Common myeloid progenitor, CD34-positive (primary cell): ENCODE measurements around the gene TRIM64. TPM values are rescaled to one million over a fixed set of nuclear protein-coding genes. Genes with fewer than 3 reads are reported as not detected.
"Not testable (repeated sequence)": the region's sequence is repeated elsewhere in the genome, so short reads cannot be mapped to it uniquely, and the experiment has no call there.

Experiments used
- CTCF ChIA-PET: fragments of 350-600 bp; sonication (Branson Sonifier 250); formaldehyde crosslinking; loops from one replicate; lab custom pipeline; 2021; ENCODE audit warnings: antibody characterized with exemption; lab: Charles Lee
- POLR2A ChIA-PET: fragments of 350-600 bp; sonication (Branson Sonifier 250); formaldehyde crosslinking; loops from one replicate; lab custom pipeline; 2021; ENCODE audit warnings: antibody characterized with exemption; lab: Charles Lee
- DNase-seq, 3 donors: peaks; one replicate each; pipeline versions ENCODE4 v3.0.0 to v3.0.0-alpha.2; 2013
- H3K27ac ChIP-seq, 2 experiments: 1 replicate in 1 of 2; 2 replicates in 1 of 2; pipeline ENCODE4 v1.7.0; 2013; ENCODE audit warnings: inconsistent platforms in 2 of 2, low read length in 2 of 2, mild to moderate bottlenecking in 2 of 2, low read depth in 1 of 2, moderate library complexity in 1 of 2; ENCODE audit not compliant: severe bottlenecking in 2 of 2, insufficient read depth in 1 of 2, poor library complexity in 1 of 2
- H3K27me3 ChIP-seq, 5 experiments: replicated peaks in 2 of 5; 1 replicate in 3 of 5; 2 replicates in 2 of 5; pipeline versions ENCODE4 v1.6.1 to v1.7.0; 2013; ENCODE audit warnings: low read length in 4 of 5, mild to moderate bottlenecking in 2 of 5, moderate library complexity in 2 of 5, inconsistent platforms in 1 of 5; ENCODE audit not compliant: insufficient read depth in 5 of 5, control insufficient read depth in 4 of 5
- H3K36me3 ChIP-seq, 4 experiments: 1 replicate in 2 of 4; 2 replicates in 2 of 4; pipeline versions ENCODE4 v1.6.1 to v1.7.0; 2013; ENCODE audit warnings: low read length in 3 of 4, control low read depth in 1 of 4, mild to moderate bottlenecking in 1 of 4; ENCODE audit not compliant: control insufficient read depth in 4 of 4, insufficient read depth in 4 of 4
- H3K4me1 ChIP-seq, 4 experiments: 1 replicate in 3 of 4; 2 replicates in 1 of 4; pipeline versions ENCODE4 v1.6.1 to v1.7.1; 2013; ENCODE audit warnings: low read length in 3 of 4, mild to moderate bottlenecking in 3 of 4, control low read depth in 1 of 4, inconsistent platforms in 1 of 4, moderate library complexity in 1 of 4; ENCODE audit not compliant: control insufficient read depth in 4 of 4, insufficient read depth in 4 of 4; ENCODE audit errors: control extremely low read depth in 1 of 4
- H3K4me3 ChIP-seq, 7 experiments: 1 replicate in 4 of 7; 2 replicates in 3 of 7; pipeline versions ENCODE4 v1.5.1 to v1.7.0; 2013; ENCODE audit warnings: mild to moderate bottlenecking in 7 of 7, low read length in 6 of 7, moderate library complexity in 6 of 7, inconsistent platforms in 2 of 7, low read depth in 2 of 7, control low read depth in 1 of 7; ENCODE audit not compliant: insufficient read depth in 4 of 7, control insufficient read depth in 1 of 7; ENCODE audit errors: extremely low read depth in 1 of 7
- H3K9me3 ChIP-seq, 5 experiments: 1 replicate in 4 of 5; 2 replicates in 1 of 5; pipeline versions ENCODE4 v1.6.1 to v1.7.1; 2013; ENCODE audit warnings: low read length in 4 of 5, mild to moderate bottlenecking in 2 of 5, inconsistent platforms in 1 of 5, low read depth in 1 of 5, moderate library complexity in 1 of 5; ENCODE audit not compliant: control insufficient read depth in 4 of 5, insufficient read depth in 2 of 5; ENCODE audit errors: control extremely low read depth in 1 of 5
- WGBS: methylation state at CpG from one replicate; pipeline ENCODE4 v1.1.5; 2013; ENCODE audit not compliant: insufficient coverage; 5-methylcytosine and 5-hydroxymethylcytosine counted together
- polyA plus RNA-seq: library from polyadenylated mRNA; unstranded; fragments of 120-200 nt; gene quantifications from one replicate; pipeline ENCODE4 v1.2.1, GENCODE V29; 2013

TRIM64 gene
- not detected for polyA plus RNA-seq

- no CpG with 5 or more reads among the region's 4 CpGs for WGBS
- H3K27ac ChIP-seq, H3K9me3 ChIP-seq, CTCF ChIA-PET, H3K27me3 ChIP-seq, POLR2A ChIA-PET, H3K4me3 ChIP-seq, H3K36me3 ChIP-seq, DNase-seq, H3K4me1 ChIP-seq: not testable (repeated sequence)
These were observed at the start of gene TRIM64 for GRCh38 chr11:89965737-89966136. TRIM64 (plus strand) TSS chr11:89966037; CDS start chr11:89968504, 2,467 bp downstream.

DNA sequence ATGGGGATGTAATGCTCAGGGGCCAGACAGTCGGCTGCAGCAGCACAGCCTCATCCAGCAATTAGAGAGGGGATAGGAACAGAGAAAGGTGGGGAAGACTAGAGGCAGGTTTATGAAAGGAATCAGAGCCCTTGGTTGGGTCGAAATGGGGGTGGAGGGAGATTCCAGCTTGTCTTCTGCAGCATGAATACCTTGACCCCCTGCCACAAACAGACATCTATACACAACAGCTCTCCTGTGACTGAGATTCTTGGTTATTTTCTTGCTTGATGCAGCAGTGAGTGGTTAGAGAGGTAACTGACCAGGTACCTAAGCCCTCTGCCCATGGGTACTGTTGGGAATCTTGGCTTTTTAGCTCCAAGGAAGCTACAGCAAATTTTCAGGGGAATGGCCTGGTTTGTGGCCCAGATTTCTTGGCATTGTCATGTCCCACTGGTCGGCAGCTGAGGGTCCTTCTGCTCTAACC lies 43.6 kb upstream of the TRIM64 start, which contains the start of gene TRIM49D1:
Gene TRIM49D1, minus strand, starts transcription at position 51 of the 466 bp plus-strand sequence. CDS start 4,535 bp downstream, outside the sequence.
- ChIA-PET CTCF (interaction anchor here (0.6 kb wide), 1 partner anchor 192 kb away, joined by 3 read pairs; no protein-coding TSS in a partner anchor), POLR2A (no interaction called here)
- no peak within 1 kb of the TSS for H3K27ac ChIP-seq
- no peak for DNase-seq
- no peaks in the 10 kb centered on the region for H3K36me3 ChIP-seq
- H3K4me1 ChIP-seq, result no peaks in the 10 kb centered on the region
- H3K9me3 ChIP-seq, result no peaks in the 10 kb centered on the region
- H3K27me3 ChIP-seq, result no peaks in the 10 kb centered on the region
- no peak within 1 kb of the TSS for H3K4me3 ChIP-seq
- 100% methylated on average over 1 of the region's 3 CpGs for WGBS

DNA sequence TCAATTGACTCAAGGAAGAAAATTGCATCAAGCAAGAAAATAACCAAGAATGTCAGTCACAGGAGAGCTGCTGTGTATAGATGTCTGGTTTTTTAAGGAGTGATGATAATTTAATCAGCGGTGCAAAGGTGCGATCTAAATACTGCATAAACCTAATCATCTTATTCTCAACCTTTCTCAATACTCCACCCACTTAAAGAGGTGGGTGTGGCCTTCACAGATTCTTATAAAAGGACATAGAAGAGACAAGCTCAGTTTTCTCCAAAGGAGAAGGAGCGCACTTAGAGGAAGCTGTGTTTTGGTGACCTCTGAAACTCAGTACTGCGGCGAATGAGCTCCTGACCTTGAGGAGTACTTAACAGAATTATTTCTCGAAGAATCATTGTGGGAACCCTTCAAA lies 42.1 kb upstream of the TRIM64 start, which contains the start of gene TRIM49D2:
Gene TRIM49D2, plus strand, starts transcription at position 301 of the 400 bp plus-strand sequence. CDS start 2,698 bp downstream, outside the sequence.
- DNase-seq, H3K36me3 ChIP-seq, CTCF ChIA-PET: not testable (repeated sequence)

GRCh38 chr11:89960833-89961232 lies 5.0 kb upstream of the TRIM64 start:
- CTCF ChIA-PET, H3K4me3 ChIP-seq, H3K27ac ChIP-seq, H3K4me1 ChIP-seq, POLR2A ChIA-PET, H3K36me3 ChIP-seq, H3K27me3 ChIP-seq, H3K9me3 ChIP-seq, DNase-seq: not testable (repeated sequence)
- no CpG with 5 or more reads among the region's 6 CpGs for WGBS

More for the DNA sequence above, 42.1 kb upstream of the TRIM64 start, which contains the start of gene TRIM49D2:
- H3K9me3 ChIP-seq, H3K27me3 ChIP-seq, H3K4me3 ChIP-seq, H3K4me1 ChIP-seq, POLR2A ChIA-PET, H3K27ac ChIP-seq: not testable (repeated sequence)
- no CpG with 5 or more reads among the region's 6 CpGs for whole genome bisulfite sequencing
